ENCODE results near the gene UBTFL1. TPM values are rescaled to one million over a fixed set of nuclear protein-coding genes. Genes with fewer than 3 reads are reported as not detected.
A peak's percentile ranks its signal among the peaks of the same experiment; 100 is the strongest.

The UBTFL1 gene
- total and polyA plus RNA-seq, 3 donors from 2014 or later: 0.55 TPM; not detected in 2

- WGBS, 2 donors: 92 to 98% methylated on average over 3 of the region's 3 CpGs
Measured at GRCh38 chr11:90100431-90100830, 14.7 kb downstream of the UBTFL1 start.

GRCh38 chr11:90113541-90113940, 27.8 kb downstream of the UBTFL1 start:
- TF ChIP-seq POLR2A (IDR thresholded peaks at IDR 0.05) (no peak), CTCF (IDR thresholded peaks at IDR 0.05) (peak in 2 of 3 experiments; percentile 2 to 46)
- no peak for DNase-seq
- intact Hi-C loops (cut with DNase I; ENCODE audit: low total_unique reads): no loop called here
- Histone ChIP-seq H3K27ac (no peak overlapping the region), H3K9me3 (no peaks in the 10 kb centered on the region), H3K36me3 (ENCODE audit: low read depth, missing control alignments) (no peaks in the 10 kb centered on the region), H3K4me1 (no peaks in the 10 kb centered on the region), H3K4me3 (no peak overlapping the region), H3K27me3 (no peaks in the 10 kb centered on the region)
- WGBS, 2 donors: 21 to 25% methylated on average over 2 of the region's 2 CpGs

More at GRCh38 chr11:90100431-90100830, 14.7 kb downstream of the UBTFL1 start:
- intact Hi-C loops (cut with DNase I; ENCODE audit: low total_unique reads): no loop called here
- no peaks in the 10 kb centered on the region for H3K9me3 ChIP-seq
- no peak overlapping the region for H3K27ac ChIP-seq
- no peaks in the 10 kb centered on the region for H3K36me3 ChIP-seq (ENCODE audit: low read depth, missing control alignments)
- H3K4me3 ChIP-seq: no peak overlapping the region
- no peaks in the 10 kb centered on the region for H3K4me1 ChIP-seq
- TF ChIP-seq POLR2A (IDR thresholded peaks at IDR 0.05): no peak
- no peak for TF ChIP-seq CTCF (IDR thresholded peaks at IDR 0.05)
- DNase-seq: no peak
- H3K27me3 ChIP-seq: no peaks in the 10 kb centered on the region

- Histone ChIP-seq H3K27me3 (no peaks in the 10 kb centered on the region), H3K9me3 (no peaks in the 10 kb centered on the region), H3K36me3 (ENCODE audit: low read depth, missing control alignments) (no peaks in the 10 kb centered on the region), H3K4me1 (no peaks in the 10 kb centered on the region), H3K27ac (no peak overlapping the region), H3K4me3 (no peak overlapping the region)
- intact Hi-C loops (cut with DNase I; ENCODE audit: low total_unique reads): no loop called here
- TF ChIP-seq CTCF (IDR thresholded peaks at IDR 0.05): no peak
- no peak for TF ChIP-seq POLR2A (IDR thresholded peaks at IDR 0.05)
- DNase-seq: no peak
- 96% methylated on average over 4 of the region's 4 CpGs for WGBS, 2 donors
Measured at GRCh38 chr11:90120191-90120590, 34.4 kb downstream of the UBTFL1 start.

- intact Hi-C loops (cut with DNase I; ENCODE audit: low total_unique reads): no loop called here
- Histone ChIP-seq H3K9me3 (no peaks in the 10 kb centered on the region), H3K4me1 (no peaks in the 10 kb centered on the region), H3K36me3 (ENCODE audit: low read depth, missing control alignments) (no peaks in the 10 kb centered on the region), H3K27ac (no peak overlapping the region), H3K27me3 (no peaks in the 10 kb centered on the region), H3K4me3 (no peak overlapping the region)
- WGBS, 2 donors: 59 to 68% methylated on average over 1 of the region's 1 CpG
- DNase-seq: no peak
- no peak for TF ChIP-seq POLR2A (IDR thresholded peaks at IDR 0.05)
- TF ChIP-seq CTCF (IDR thresholded peaks at IDR 0.05): no peak
Measured at GRCh38 chr11:90124371-90124770, 38.6 kb downstream of the UBTFL1 start.

GRCh38 chr11:90124946-90125345, 39.2 kb downstream of the UBTFL1 start:
- WGBS, 2 donors: 71 to 85% methylated on average over 3 of the region's 3 CpGs
- intact Hi-C loops (cut with DNase I; ENCODE audit: low total_unique reads): no loop called here

More at GRCh38 chr11:90124946-90125345, 39.2 kb downstream of the UBTFL1 start:
- Histone ChIP-seq H3K27me3 (no peaks in the 10 kb centered on the region), H3K36me3 (ENCODE audit: low read depth, missing control alignments) (no peaks in the 10 kb centered on the region), H3K9me3 (no peaks in the 10 kb centered on the region), H3K4me1 (no peaks in the 10 kb centered on the region), H3K27ac (no peak overlapping the region), H3K4me3 (no peak overlapping the region)
- no peak for TF ChIP-seq CTCF (IDR thresholded peaks at IDR 0.05)
- no peak for TF ChIP-seq POLR2A (IDR thresholded peaks at IDR 0.05)
- no peak for DNase-seq

Data from testis (tissue), 3 donors.